Middle frontal gyrus (tissue), 1 donor: ENCODE data around the gene PTOV1.

Experiments
- DNase-seq: peaks from one replicate; pipeline ENCODE4 v3.0.0-alpha.2; 2015; ENCODE audit warnings: low spot score; ENCODE audit errors: extremely low spot score

Gene PTOV1

GRCh38 chr19:49858088-49858985 is 7.4 kb downstream of the PTOV1 start:
- no peak for DNase-seq

GRCh38 chr19:49859682-49860335 is 8.8 kb downstream of the PTOV1 start:
- no peak for DNase-seq

- DNase-seq: no peak
Measured at GRCh38 chr19:49860336-49861102, 9.6 kb downstream of the PTOV1 start.

- DNase-seq: no peak
Measured at GRCh38 chr19:49861107-49861506, 10.1 kb downstream of the PTOV1 start.

GRCh38 chr19:49861541-49862378 is 10.8 kb downstream of the PTOV1 start:
- DNase-seq: no peak

- no peak for DNase-seq
Measured at GRCh38 chr19:49862391-49863253, 11.7 kb downstream of the PTOV1 start.

- no peak for DNase-seq
Measured at GRCh38 chr19:49863254-49863934, 12.4 kb downstream of the PTOV1 start.

- no peak for DNase-seq
Measured at GRCh38 chr19:49863935-49864320, 13.0 kb downstream of the PTOV1 start.

- no peak for DNase-seq
Measured at GRCh38 chr19:49864890-49865289, 13.9 kb downstream of the PTOV1 start.

GRCh38 chr19:49866933-49867782 is 16.2 kb downstream of the PTOV1 start, which contains the start of gene PNKP:
PNKP (minus strand) TSS chr19:49867576; CDS start chr19:49867204, 372 bp downstream.
- peak; percentile 85 for DNase-seq

GRCh38 chr19:49869009-49869483 is 18.1 kb downstream of the PTOV1 start:
- no peak for DNase-seq

- peak; percentile 100 for DNase-seq
Measured at GRCh38 chr19:49869484-49870308, 18.7 kb downstream of the PTOV1 start.

- no peak for DNase-seq
Measured at GRCh38 chr19:49870309-49870901, 19.4 kb downstream of the PTOV1 start.

GRCh38 chr19:49871349-49871985 is 20.5 kb downstream of the PTOV1 start:
- no peak for DNase-seq

GRCh38 chr19:49872245-49873128 is 21.5 kb downstream of the PTOV1 start:
- DNase-seq: no peak

GRCh38 chr19:49873129-49873521 is 22.2 kb downstream of the PTOV1 start:
- DNase-seq: no peak
